DMS153 treated with DMSO at 0.1 percent for 48 hours (cell line): ENCODE data around the gene DDAH2.

Experiments used
- DNase-seq: peaks from one replicate; lab custom pipeline; 2025; ENCODE audit not compliant: unreplicated experiment; lab: John Stamatoyannopoulos, UW

The DDAH2 gene

DNA sequence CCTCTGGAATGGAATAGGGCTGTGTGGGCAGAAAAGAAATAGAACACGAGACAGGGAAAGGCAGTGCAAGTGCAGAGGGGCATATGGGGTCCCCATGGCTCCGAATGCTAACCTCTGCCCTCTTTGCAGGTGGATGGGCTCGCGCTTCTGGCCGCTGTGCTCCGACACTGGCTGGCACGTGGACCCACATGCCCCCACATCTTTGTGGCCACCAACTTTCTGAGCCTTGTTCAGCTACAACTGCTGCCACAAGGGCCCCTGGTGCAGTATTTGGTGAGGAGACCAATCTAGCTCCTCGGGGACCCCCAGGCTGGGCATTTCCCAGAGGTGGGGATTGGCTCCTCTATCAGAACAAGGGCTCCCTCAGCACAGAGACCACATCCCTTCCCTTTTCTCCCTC lies 32.2 kb upstream of the DDAH2 start:
- DNase-seq = no peak

DNA sequence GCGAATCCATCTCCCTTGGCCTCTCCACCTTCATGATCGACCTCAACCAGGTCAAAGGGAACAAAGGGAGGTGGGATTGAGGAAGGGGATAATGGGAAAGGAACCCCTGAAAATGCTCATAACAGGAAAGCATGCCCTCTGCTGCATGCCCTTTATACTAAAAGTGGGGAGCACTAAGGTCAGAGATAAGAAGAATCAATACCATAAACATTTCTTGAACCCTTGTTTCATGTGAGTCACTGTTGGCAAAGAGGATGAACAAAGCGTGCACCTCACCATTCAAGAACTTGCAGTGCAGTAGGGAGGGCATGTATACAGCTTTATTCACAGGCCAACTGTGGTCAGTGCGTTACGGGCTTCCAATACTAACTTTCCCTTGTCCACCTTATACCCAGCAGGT lies 31.7 kb upstream of the DDAH2 start:
- no peak for DNase-seq

DNA sequence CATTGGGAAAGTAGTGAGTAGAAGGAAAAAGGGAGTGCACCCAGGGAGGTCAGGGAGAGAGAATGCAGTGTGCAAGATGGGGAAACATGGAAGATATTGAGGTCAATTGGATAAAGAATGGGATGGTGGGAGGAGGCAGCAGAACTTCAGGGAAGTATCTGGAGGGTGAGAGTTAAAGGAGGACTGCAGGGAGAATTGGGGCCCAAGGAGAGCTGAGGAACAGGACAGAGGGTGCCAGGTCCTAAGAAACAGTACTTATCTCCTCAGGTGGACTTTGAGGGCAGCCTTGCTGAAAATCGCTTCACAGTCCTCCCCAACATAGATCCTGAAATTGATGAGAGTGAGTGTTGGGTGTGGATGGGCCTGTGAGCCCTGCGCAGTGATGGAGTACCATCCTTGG lies 29.2 kb upstream of the DDAH2 start:
- DNase-seq = no peak

- no peak for DNase-seq
Observed at GRCh38 chr6:31752739-31753319, 23.7 kb upstream of the DDAH2 start.

- DNase-seq = no peak
Observed at GRCh38 chr6:31750411-31751022, 21.4 kb upstream of the DDAH2 start.

DNA sequence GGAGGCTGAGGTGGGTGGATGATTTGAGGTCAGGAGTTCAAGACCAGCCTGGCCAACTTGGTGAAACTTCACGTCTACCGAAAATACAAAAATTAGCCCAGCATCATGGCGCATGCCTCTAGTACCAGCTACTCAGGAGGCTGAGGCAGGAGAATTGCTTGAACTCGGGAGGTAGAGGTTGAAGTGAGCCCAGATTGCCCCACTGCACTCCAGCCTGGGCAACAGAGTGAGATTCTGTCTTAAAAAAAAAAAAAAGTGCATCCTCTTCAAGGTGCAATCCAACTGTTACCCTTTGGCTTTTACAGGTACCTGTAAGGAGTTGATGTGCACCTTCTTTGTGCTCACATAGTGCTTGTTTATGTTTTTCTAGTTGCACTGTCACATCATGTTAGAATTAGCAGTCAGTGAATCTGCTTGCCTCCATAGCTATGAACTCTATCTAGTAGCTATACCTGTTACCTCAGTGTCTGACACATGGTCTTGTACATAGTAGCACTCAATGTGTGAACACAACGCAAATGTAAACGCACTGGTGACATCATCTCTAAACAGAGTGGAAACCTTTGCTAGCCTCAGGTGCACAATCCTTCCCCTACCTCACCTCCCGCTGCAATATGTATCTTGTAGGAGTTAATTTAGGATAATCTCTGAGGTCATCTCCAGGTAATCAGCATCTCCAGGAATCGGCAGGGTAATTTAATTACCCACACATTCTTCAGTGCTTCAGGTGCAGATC lies 20.4 kb upstream of the DDAH2 start:
- DNase-seq = no peak

- DNase-seq = no peak
Observed at GRCh38 chr6:31744422-31744821, 15.3 kb upstream of the DDAH2 start.

DNA sequence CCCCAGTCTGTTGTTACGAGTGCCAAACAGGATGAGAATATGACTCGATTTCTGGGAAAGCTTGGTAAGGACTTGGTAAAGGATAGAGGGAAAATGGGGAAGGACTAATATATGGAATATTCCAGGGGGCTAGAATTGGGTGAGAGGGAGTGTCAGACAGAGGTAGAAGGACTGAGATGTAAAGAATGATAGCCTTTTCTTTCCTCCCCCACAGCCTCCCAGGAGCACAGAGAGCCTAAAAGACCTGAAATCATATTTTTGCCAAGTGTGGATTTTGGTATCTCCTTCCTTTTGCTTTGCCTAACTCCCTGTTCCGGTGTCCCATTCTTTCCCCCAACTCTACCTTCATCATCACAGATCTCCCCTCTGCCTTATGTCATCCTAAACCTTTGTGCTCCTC lies 13.8 kb upstream of the DDAH2 start:
- no peak for DNase-seq

DNA sequence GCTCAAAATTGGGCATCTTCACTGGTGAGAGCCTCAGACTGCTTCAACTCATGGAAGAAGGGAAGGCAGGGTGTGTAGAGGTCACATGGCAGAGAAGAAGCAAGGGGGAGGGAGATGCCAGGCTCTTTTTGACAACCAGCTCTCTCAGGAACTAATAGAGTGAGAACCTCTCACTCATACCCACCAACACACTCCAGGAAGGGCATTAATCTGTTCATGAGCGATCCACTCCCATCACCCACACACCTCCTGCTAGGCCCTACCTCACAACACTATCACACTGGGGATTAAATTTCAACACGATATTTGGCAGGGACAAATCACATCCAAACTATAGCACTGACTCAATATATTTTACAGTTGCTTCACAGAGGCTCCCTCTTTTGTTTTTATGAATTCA lies 12.7 kb upstream of the DDAH2 start:
- DNase-seq = no peak

- DNase-seq = no peak
Observed at GRCh38 chr6:31740397-31741223, 11.5 kb upstream of the DDAH2 start.

- DNase-seq = peak; percentile 97
Observed at GRCh38 chr6:31739639-31740396, 10.7 kb upstream of the DDAH2 start, which contains the start of gene MSH5. MSH5 (plus strand) TSS chr6:31740005; CDS start chr6:31740467, 462 bp downstream.

- peak; percentile 92 for DNase-seq
Observed at GRCh38 chr6:31737991-31738979, 9.2 kb upstream of the DDAH2 start.

- peak; percentile 80 for DNase-seq
Observed at GRCh38 chr6:31737315-31737990, 8.4 kb upstream of the DDAH2 start.

DNA sequence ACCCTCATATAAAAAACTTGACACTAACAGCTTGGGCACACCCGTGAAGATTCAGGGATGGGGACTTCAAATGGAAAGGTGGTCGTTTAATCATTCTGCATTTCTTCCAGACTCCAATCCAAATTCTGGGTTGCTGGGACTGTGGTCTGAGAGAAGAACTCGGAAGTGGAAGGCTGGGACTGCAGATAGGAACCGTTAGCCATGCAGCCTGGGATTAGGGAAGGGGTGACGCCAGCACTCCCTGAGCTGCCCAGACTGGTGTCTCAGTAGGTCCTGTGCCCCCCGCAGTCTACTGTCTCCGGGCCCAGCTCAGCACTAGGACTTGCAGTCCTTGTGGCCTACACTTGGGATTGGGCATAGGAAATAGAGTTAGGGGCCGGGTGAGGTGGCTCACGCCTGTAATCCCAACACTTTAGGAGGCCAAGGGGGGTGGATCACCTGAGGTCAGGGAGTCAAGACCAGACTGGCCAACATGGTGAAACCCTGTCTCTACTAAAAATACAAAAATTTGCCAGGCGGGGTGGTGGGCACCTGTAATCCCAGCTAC lies 7.7 kb upstream of the DDAH2 start:
- DNase-seq = no peak

DNA sequence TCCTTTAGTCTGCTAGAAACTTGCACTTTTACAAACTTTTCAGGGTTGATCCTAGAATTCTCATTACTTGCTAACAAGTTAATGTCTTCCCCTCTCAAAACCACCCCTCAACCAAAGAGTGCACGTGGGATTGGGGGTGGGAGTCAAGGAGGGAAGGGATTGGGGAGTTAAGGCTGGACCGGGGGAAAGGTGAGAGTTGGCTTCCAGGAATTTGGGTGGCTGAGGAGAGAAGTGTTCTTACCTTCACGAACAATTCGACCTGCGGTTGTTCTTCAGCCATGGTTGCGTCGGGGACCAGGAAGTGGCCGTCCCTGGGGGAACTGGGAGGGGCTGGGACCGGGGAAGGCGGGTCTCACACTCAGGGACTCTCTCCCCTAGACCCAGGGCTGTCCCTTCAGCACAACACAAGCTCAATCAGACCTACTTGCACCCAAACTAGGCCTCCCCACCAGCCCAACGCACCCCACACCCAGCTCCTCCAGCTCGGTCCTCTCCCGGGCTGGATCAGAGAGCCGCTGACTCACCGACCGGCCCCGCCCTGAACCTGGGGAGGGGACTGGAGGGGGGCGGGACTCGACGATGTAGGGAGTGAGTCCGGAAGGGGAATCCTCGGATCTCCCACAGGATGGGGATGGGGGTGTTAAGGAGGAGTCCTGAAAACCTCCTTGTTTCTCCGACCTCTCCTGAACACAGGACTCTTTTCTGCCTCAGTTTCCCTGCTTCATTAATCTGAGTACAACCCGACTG lies 7.1 kb upstream of the DDAH2 start, which contains the start of gene CLIC1:
TSS of gene CLIC1 (minus strand) at position 510 of the 747 bp plus-strand sequence. CDS start at position 280, 230 bp downstream.
- peak; percentile 74 for DNase-seq

DNA sequence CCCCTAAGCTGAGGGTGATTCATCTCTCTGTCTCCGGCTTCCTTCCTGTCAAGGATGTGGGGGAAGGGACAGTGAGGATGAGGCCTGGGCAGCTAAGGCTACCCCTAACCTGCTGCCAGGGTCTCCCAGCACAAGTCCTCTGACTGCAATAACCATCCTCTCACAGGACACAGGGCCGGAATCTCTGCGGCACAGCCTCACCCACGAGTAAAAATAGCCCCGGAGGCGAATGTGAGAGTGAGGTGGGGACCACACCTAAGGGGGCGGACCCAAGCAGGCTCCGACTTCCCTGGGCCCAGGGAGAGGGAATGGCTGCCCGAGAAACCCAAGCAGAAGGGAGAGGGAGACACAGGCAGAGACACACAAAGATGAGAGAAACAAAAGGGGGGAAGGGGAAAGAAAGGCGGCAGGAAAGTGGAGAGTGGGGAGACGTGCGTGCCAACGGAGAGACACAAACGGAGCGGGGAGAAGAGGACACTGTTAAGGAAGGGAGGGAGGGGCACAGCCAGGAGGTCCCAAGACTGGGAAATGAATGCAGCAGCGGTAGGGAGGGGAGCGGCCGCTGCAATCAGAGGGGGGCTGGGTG lies 5.8 kb upstream of the DDAH2 start:
- DNase-seq = peak; percentile 18

GRCh38 chr6:31734247-31734820 lies 5.2 kb upstream of the DDAH2 start:
- DNase-seq = no peak
